Measurements from ENCODE around the gene MEGF8.
A peak's percentile ranks its signal among the peaks of the same experiment; 100 is the strongest.

Gene MEGF8

GRCh38 chr19:42353341-42354015 lies 28.0 kb downstream of the MEGF8 start:
- Histone ChIP-seq H3K36me3 (ENCODE audit: control insufficient read depth, insufficient read depth, low read length) (no peaks in the 10 kb centered on the region), H2BK15ac (replicated peaks; ENCODE audit: low read depth) (no peak overlapping the region), H3K27me3 (ENCODE audit: insufficient read depth, low read length, poor library complexity) (no peaks in the 10 kb centered on the region), H3K23ac (ENCODE audit: low read length) (no peak overlapping the region), H3K27ac (ENCODE audit: low read depth, low read length) (no peak overlapping the region), H2AK5ac (ENCODE audit: low read length) (no peak overlapping the region), H3K4me3 (ENCODE audit: low read length) (no peak overlapping the region), H3K4ac (ENCODE audit: low read depth, low read length) (no peak overlapping the region), H3K79me2 (ENCODE audit: control insufficient read depth, insufficient read depth, low read length) (no peaks in the 10 kb centered on the region), H3K18ac (ENCODE audit: low read length) (no peak overlapping the region), H2BK120ac (ENCODE audit: low read depth, low read length) (no peak overlapping the region), H4K8ac (ENCODE audit: low read depth, low read length) (no peak overlapping the region), H3K9ac (ENCODE audit: low read length) (no peak overlapping the region), H3K4me2 (ENCODE audit: low read length) (no peak overlapping the region), H3K56ac (ENCODE audit: low read length) (no peak overlapping the region), H4K5ac (ENCODE audit: low read length) (no peak overlapping the region), H3K4me1 (ENCODE audit: control insufficient read depth, low read depth, low read length) (no peaks in the 10 kb centered on the region), H3K79me1 (ENCODE audit: low read length) (no peaks in the 10 kb centered on the region), H2BK5ac (ENCODE audit: low read length) (no peak overlapping the region)
- WGBS (ENCODE audit: extremely low coverage, insufficient coverage, low lambda C conversion rate) = no CpG with 5 or more reads among the region's 29 CpGs
- no peak for DNase-seq

DNA sequence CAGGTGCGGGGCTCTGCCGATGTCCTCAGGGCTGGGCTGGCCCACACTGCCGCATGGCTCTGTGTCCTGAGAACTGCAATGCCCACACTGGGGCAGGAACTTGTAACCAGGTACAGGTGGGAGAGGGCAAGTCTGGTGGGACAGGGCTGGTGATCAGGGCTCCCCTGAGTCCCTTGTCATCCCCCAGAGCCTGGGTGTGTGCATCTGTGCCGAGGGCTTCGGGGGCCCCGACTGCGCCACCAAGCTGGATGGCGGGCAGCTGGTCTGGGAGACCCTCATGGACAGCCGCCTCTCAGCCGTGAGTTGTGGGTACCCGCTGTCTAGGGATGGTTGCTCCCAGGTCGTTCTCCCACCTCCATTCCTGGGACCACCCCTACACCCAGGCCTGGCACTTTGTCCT lies 30.5 kb downstream of the MEGF8 start:
- Histone ChIP-seq H3K27ac (ENCODE audit: low read depth, low read length) (no peak overlapping the region), H3K79me2 (ENCODE audit: control insufficient read depth, insufficient read depth, low read length) (no peaks in the 10 kb centered on the region), H3K4ac (ENCODE audit: low read depth, low read length) (no peak overlapping the region), H2AK5ac (ENCODE audit: low read length) (no peak overlapping the region), H2BK15ac (replicated peaks; ENCODE audit: low read depth) (no peak overlapping the region), H2BK5ac (ENCODE audit: low read length) (no peak overlapping the region), H3K4me2 (ENCODE audit: low read length) (no peak overlapping the region), H3K9ac (ENCODE audit: low read length) (no peak overlapping the region), H3K36me3 (ENCODE audit: control insufficient read depth, insufficient read depth, low read length) (no peaks in the 10 kb centered on the region), H3K4me3 (ENCODE audit: low read length) (no peak overlapping the region), H3K18ac (ENCODE audit: low read length) (no peak overlapping the region), H3K4me1 (ENCODE audit: control insufficient read depth, low read depth, low read length) (no peaks in the 10 kb centered on the region), H3K79me1 (ENCODE audit: low read length) (no peaks in the 10 kb centered on the region), H4K5ac (ENCODE audit: low read length) (no peak overlapping the region), H3K27me3 (ENCODE audit: insufficient read depth, low read length, poor library complexity) (no peaks in the 10 kb centered on the region), H2BK120ac (ENCODE audit: low read depth, low read length) (no peak overlapping the region), H4K8ac (ENCODE audit: low read depth, low read length) (no peak overlapping the region), H3K23ac (ENCODE audit: low read length) (no peak overlapping the region), H3K56ac (ENCODE audit: low read length) (no peak overlapping the region)
- WGBS (ENCODE audit: extremely low coverage, insufficient coverage, low lambda C conversion rate) = no CpG with 5 or more reads among the region's 12 CpGs
- no peak for DNase-seq

- no peak overlapping the region for H3K4ac ChIP-seq (ENCODE audit: low read depth, low read length)
- no peak overlapping the region for H3K9ac ChIP-seq (ENCODE audit: low read length)
- no peak overlapping the region for H3K56ac ChIP-seq (ENCODE audit: low read length)
- H3K36me3 ChIP-seq (ENCODE audit: control insufficient read depth, insufficient read depth, low read length) = no peaks in the 10 kb centered on the region
- no peak overlapping the region for H3K4me2 ChIP-seq (ENCODE audit: low read length)
- H3K23ac ChIP-seq (ENCODE audit: low read length) = no peak overlapping the region
- H3K27me3 ChIP-seq (ENCODE audit: insufficient read depth, low read length, poor library complexity) = no peaks in the 10 kb centered on the region
- H2AK5ac ChIP-seq (ENCODE audit: low read length) = no peak overlapping the region
- H2BK15ac ChIP-seq (replicated peaks; ENCODE audit: low read depth) = no peak overlapping the region
- no peaks in the 10 kb centered on the region for H3K79me1 ChIP-seq (ENCODE audit: low read length)
- H2BK5ac ChIP-seq (ENCODE audit: low read length) = no peak overlapping the region
- no peaks in the 10 kb centered on the region for H3K79me2 ChIP-seq (ENCODE audit: control insufficient read depth, insufficient read depth, low read length)
- no peak overlapping the region for H3K27ac ChIP-seq (ENCODE audit: low read depth, low read length)
- H3K4me1 ChIP-seq (ENCODE audit: control insufficient read depth, low read depth, low read length) = no peaks in the 10 kb centered on the region
- DNase-seq = no peak
- H4K5ac ChIP-seq (ENCODE audit: low read length) = no peak overlapping the region
- no peak overlapping the region for H3K4me3 ChIP-seq (ENCODE audit: low read length)
- no peak overlapping the region for H2BK120ac ChIP-seq (ENCODE audit: low read depth, low read length)
- no CpG with 5 or more reads among the region's 15 CpGs for WGBS (ENCODE audit: extremely low coverage, insufficient coverage, low lambda C conversion rate)
- no peak overlapping the region for H4K8ac ChIP-seq (ENCODE audit: low read depth, low read length)
- no peak overlapping the region for H3K18ac ChIP-seq (ENCODE audit: low read length)
Observed at GRCh38 chr19:42356686-42357085, 31.3 kb downstream of the MEGF8 start.

DNA sequence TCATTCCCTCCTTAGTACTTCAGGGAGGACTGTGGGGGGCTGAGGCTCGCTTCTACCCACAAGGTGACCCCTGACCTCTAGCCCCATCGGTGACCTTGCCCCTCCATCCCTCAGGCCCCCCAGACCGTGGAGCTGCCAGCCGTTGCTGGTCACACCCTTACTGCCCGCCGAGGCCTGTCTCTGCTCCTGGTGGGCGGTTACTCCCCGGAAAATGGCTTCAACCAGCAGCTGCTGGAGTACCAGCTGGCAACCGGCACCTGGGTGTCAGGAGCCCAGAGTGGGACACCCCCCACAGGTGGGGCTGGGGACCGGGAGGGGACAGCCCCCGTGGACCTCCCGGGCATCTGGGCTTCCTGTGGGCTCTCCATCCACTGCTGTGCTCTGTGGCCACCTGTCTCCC lies 31.9 kb downstream of the MEGF8 start:
- WGBS (ENCODE audit: extremely low coverage, insufficient coverage, low lambda C conversion rate) = no CpG with 5 or more reads among the region's 12 CpGs
- Histone ChIP-seq H3K79me2 (ENCODE audit: control insufficient read depth, insufficient read depth, low read length) (no peaks in the 10 kb centered on the region), H4K8ac (ENCODE audit: low read depth, low read length) (no peak overlapping the region), H3K79me1 (ENCODE audit: low read length) (no peaks in the 10 kb centered on the region), H3K27me3 (ENCODE audit: insufficient read depth, low read length, poor library complexity) (no peaks in the 10 kb centered on the region), H3K4me1 (ENCODE audit: control insufficient read depth, low read depth, low read length) (no peaks in the 10 kb centered on the region), H3K36me3 (ENCODE audit: control insufficient read depth, insufficient read depth, low read length) (no peaks in the 10 kb centered on the region), H3K23ac (ENCODE audit: low read length) (no peak overlapping the region), H3K4me2 (ENCODE audit: low read length) (no peak overlapping the region), H3K18ac (ENCODE audit: low read length) (no peak overlapping the region), H3K4ac (ENCODE audit: low read depth, low read length) (no peak overlapping the region), H3K9ac (ENCODE audit: low read length) (no peak overlapping the region), H4K5ac (ENCODE audit: low read length) (no peak overlapping the region), H2BK120ac (ENCODE audit: low read depth, low read length) (no peak overlapping the region), H2BK15ac (replicated peaks; ENCODE audit: low read depth) (no peak overlapping the region), H2BK5ac (ENCODE audit: low read length) (no peak overlapping the region), H2AK5ac (ENCODE audit: low read length) (no peak overlapping the region), H3K4me3 (ENCODE audit: low read length) (no peak overlapping the region), H3K27ac (ENCODE audit: low read depth, low read length) (no peak overlapping the region), H3K56ac (ENCODE audit: low read length) (no peak overlapping the region)
- no peak for DNase-seq

DNA sequence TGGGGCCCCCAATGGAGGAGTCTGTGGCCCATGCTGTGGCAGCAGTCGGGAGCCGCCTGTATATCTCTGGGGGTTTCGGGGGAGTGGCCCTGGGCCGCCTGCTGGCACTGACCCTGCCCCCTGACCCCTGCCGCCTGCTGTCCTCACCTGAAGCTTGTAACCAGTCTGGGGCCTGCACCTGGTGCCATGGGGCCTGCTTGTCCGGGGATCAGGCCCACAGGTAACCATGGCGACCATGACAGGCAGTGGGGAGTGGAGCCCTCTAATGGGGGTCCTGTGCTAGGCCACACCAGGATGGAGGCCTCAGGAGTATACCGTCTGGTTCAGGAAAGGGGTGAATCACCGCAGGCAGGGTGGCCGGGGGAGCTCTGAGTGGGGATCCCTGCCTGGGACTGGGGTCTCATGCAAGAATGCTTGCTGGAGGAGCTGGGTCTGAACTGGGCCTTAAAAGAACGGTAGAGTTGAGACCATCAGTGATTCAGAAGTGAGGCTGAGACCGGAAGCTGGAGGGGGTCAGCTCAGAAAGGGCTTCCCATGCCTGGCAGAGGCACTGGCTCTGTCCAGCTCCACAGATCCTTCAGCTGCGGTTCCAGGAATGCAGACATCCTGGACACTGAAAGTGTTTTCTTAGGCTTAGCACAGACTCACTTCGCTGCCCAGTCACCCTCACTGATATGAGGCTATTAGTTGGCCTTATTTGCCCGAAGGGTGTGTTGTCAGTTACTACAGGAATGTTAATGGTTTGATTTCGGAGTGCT lies 35.5 kb downstream of the MEGF8 start:
- H3K4me3 ChIP-seq (ENCODE audit: low read length) = no peak overlapping the region
- H3K4me1 ChIP-seq (ENCODE audit: control insufficient read depth, low read depth, low read length) = no peaks in the 10 kb centered on the region
- no peak overlapping the region for H3K23ac ChIP-seq (ENCODE audit: low read length)
- no peak overlapping the region for H3K27ac ChIP-seq (ENCODE audit: low read depth, low read length)
- H4K8ac ChIP-seq (ENCODE audit: low read depth, low read length) = no peak overlapping the region
- no peak overlapping the region for H3K18ac ChIP-seq (ENCODE audit: low read length)
- no peak overlapping the region for H3K9ac ChIP-seq (ENCODE audit: low read length)
- no peak overlapping the region for H2BK120ac ChIP-seq (ENCODE audit: low read depth, low read length)
- DNase-seq = peak; percentile 70
- H3K4me2 ChIP-seq (ENCODE audit: low read length) = no peak overlapping the region
- H3K4ac ChIP-seq (ENCODE audit: low read depth, low read length) = no peak overlapping the region
- H2BK15ac ChIP-seq (replicated peaks; ENCODE audit: low read depth) = no peak overlapping the region
- no peaks in the 10 kb centered on the region for H3K79me1 ChIP-seq (ENCODE audit: low read length)
- no peak overlapping the region for H2BK5ac ChIP-seq (ENCODE audit: low read length)
- H3K27me3 ChIP-seq (ENCODE audit: insufficient read depth, low read length, poor library complexity) = no peaks in the 10 kb centered on the region
- WGBS (ENCODE audit: extremely low coverage, insufficient coverage, low lambda C conversion rate) = no CpG with 5 or more reads among the region's 16 CpGs
- no peak overlapping the region for H4K5ac ChIP-seq (ENCODE audit: low read length)
- H3K56ac ChIP-seq (ENCODE audit: low read length) = no peak overlapping the region
- H3K79me2 ChIP-seq (ENCODE audit: control insufficient read depth, insufficient read depth, low read length) = no peaks in the 10 kb centered on the region
- no peak overlapping the region for H2AK5ac ChIP-seq (ENCODE audit: low read length)
- peaks cover 6% of the 10 kb centered on the region for H3K36me3 ChIP-seq (ENCODE audit: control insufficient read depth, insufficient read depth, low read length)

All from mesendoderm (in vitro differentiated cells).